A673 (cell line): Measurements from ENCODE around the gene LPIN3. TPM values are rescaled to one million over a fixed set of nuclear protein-coding genes. Genes with fewer than 3 reads are reported as not detected.

ENCODE experiments used
- BruUV-seq: library from RNA; stranded (reverse); fragments of 400-500 nt; replicated peaks from 2 replicates; lab custom pipeline; 2021; lab: Mats Ljungman, UMichigan
- CTCF ChIA-PET: fragments of 300-600 bp; sonication (Branson Sonifier 250); formaldehyde crosslinking; loops from one replicate; lab custom pipeline; 2022; ENCODE audit warnings: antibody characterized with exemption; lab: Charles Lee
- POLR2A ChIA-PET: fragments of 300-600 bp; sonication (Branson Sonifier 250); formaldehyde crosslinking; loops from one replicate; lab custom pipeline; 2022; ENCODE audit warnings: antibody characterized with exemption; ENCODE audit not compliant: low non-redundant PET; lab: Charles Lee
- DNase-seq: peaks from one replicate; pipeline ENCODE4 v3.0.0-alpha.2; 2015; ENCODE audit warnings: low spot score
- H3K27ac ChIP-seq: fragments of 200-600 bp; sonication (generic); 2 replicates; pipeline ENCODE4 v1.5.1; 2016; ENCODE audit warnings: mixed run types, low read depth, mild to moderate bottlenecking, mixed read lengths, antibody characterized with exemption, low read length; ENCODE audit not compliant: poor library complexity, severe bottlenecking
- H3K27me3 ChIP-seq: fragments of 200-600 bp; sonication (generic); replicated peaks from 2 replicates; pipeline ENCODE4 v1.6.1; 2017; ENCODE audit warnings: mixed run types, low read depth, mild to moderate bottlenecking, mixed read lengths, antibody characterized with exemption, low read length; ENCODE audit not compliant: insufficient read depth, poor library complexity
- H3K36me3 ChIP-seq: fragments of 200-600 bp; sonication (generic); 2 replicates; pipeline ENCODE4 v1.6.1; 2016; ENCODE audit warnings: mixed run types, mild to moderate bottlenecking, mixed read lengths, antibody characterized with exemption, low read length; ENCODE audit not compliant: insufficient read depth, poor library complexity, severe bottlenecking
- H3K4me1 ChIP-seq: fragments of 200-600 bp; sonication (generic); 2 replicates; pipeline ENCODE4 v1.6.1; 2017; ENCODE audit warnings: mixed run types, mild to moderate bottlenecking, mixed read lengths, antibody characterized with exemption, low read length; ENCODE audit not compliant: insufficient read depth, poor library complexity, severe bottlenecking
- H3K4me3 ChIP-seq: fragments of 200-600 bp; sonication (generic); 2 replicates; pipeline ENCODE4 v1.5.1; 2016; ENCODE audit warnings: low read depth, mixed run types, mild to moderate bottlenecking, mixed read lengths, low read length; ENCODE audit not compliant: poor library complexity, severe bottlenecking
- H3K9me3 ChIP-seq: fragments of 200-600 bp; sonication (generic); 2 replicates; pipeline ENCODE4 v1.6.1; 2016; ENCODE audit warnings: mixed run types, low read depth, mild to moderate bottlenecking, mixed read lengths, antibody characterized with exemption, low read length; ENCODE audit not compliant: poor library complexity, severe bottlenecking
- CTCF ChIP-seq: fragments of 300-800, 200-600 bp; sonication (generic); conservative IDR thresholded peaks from 2 replicates; pipeline ENCODE4 v1.5.1; 2017; ENCODE audit warnings: low read depth, mild to moderate bottlenecking, antibody characterized with exemption, low read length, moderate library complexity, mixed read lengths
- EZH2 ChIP-seq: fragments of 200-600 bp; sonication (generic); IDR thresholded peaks from 2 replicates; pipeline ENCODE4 v1.6.1; 2017; ENCODE audit warnings: borderline replicate concordance, low read depth, mild to moderate bottlenecking, mixed read lengths, antibody characterized with exemption, low read length; ENCODE audit not compliant: poor library complexity, severe bottlenecking
- intact Hi-C: fragments of 100-400 bp; cut with micrococcal nuclease; formaldehyde crosslinking; loops from one replicate; pipeline ENCODE4 v1.10.0; 2022; ENCODE audit not compliant: unreplicated experiment
- total RNA-seq: library from RNA; stranded (reverse); gene quantifications from 2 replicates; pipeline ENCODE4 v1.2.3, GENCODE V29; 2021

Gene LPIN3
- total RNA-seq, 1 experiment from 2014 or later, result 1.3 TPM

GRCh38 chr20:41367393-41367695, 26.7 kb downstream of the LPIN3 start:
- Histone ChIP-seq H3K4me1 (no peaks in the 10 kb centered on the region), H3K27ac (no peak overlapping the region), H3K36me3 (no peaks in the 10 kb centered on the region), H3K27me3 (peaks cover 23% of the 10 kb centered on the region), H3K4me3 (no peak overlapping the region), H3K9me3 (no peaks in the 10 kb centered on the region)
- BruUV-seq, result no TSS peak
- TF ChIP-seq CTCF (no peak), EZH2 (no peak)
- CTCF ChIA-PET, result no interaction called here
- POLR2A ChIA-PET, result no interaction called here
- intact Hi-C loops, result no loop called here
- DNase-seq, result no peak

- BruUV-seq, result no TSS peak
- no peak for DNase-seq
- no peaks in the 10 kb centered on the region for H3K9me3 ChIP-seq
- TF ChIP-seq EZH2 (no peak), CTCF (no peak)
- H3K4me3 ChIP-seq, result no peak overlapping the region
- H3K27me3 ChIP-seq, result peaks cover 23% of the 10 kb centered on the region
- H3K27ac ChIP-seq, result no peak overlapping the region
- intact Hi-C loops, result no loop called here
- CTCF ChIA-PET, result interaction anchor here (0.7 kb wide), 1 partner anchor 194 kb away, joined by 4 read pairs; no protein-coding TSS in a partner anchor
- H3K4me1 ChIP-seq, result no peaks in the 10 kb centered on the region
- POLR2A ChIA-PET, result interaction anchor here (0.6 kb wide), 1 partner anchor 89 kb away, joined by 3 read pairs; no protein-coding TSS in a partner anchor
- no peaks in the 10 kb centered on the region for H3K36me3 ChIP-seq
These were observed 27.3 kb downstream of the LPIN3 start for GRCh38 chr20:41367956-41368355.

GRCh38 chr20:41369673-41370072, 29.1 kb downstream of the LPIN3 start:
- H3K4me3 ChIP-seq, result no peak overlapping the region
- TF ChIP-seq CTCF (no peak), EZH2 (no peak)
- H3K27me3 ChIP-seq, result peaks cover 23% of the 10 kb centered on the region
- no peak overlapping the region for H3K27ac ChIP-seq
- no peaks in the 10 kb centered on the region for H3K36me3 ChIP-seq
- DNase-seq, result no peak
- intact Hi-C loops, result no loop called here
- CTCF ChIA-PET, result no interaction called here
- BruUV-seq, result no TSS peak
- no peaks in the 10 kb centered on the region for H3K4me1 ChIP-seq
- POLR2A ChIA-PET, result interaction anchor here (0.6 kb wide), 1 partner anchor 47 kb away, joined by 3 read pairs; no protein-coding TSS in a partner anchor
- H3K9me3 ChIP-seq, result no peaks in the 10 kb centered on the region
